DMS 273 (cell line): Measurements from ENCODE around the gene LUZP1.

Source experiments
- DNase-seq: peaks from one replicate; lab custom pipeline; 2025; ENCODE audit not compliant: unreplicated experiment; lab: John Stamatoyannopoulos, UW

LUZP1 gene

GRCh38 chr1:23156940-23157339 is 11.7 kb downstream of the LUZP1 start:
- DNase-seq, result peak; percentile 10

- DNase-seq, result no peak
Measured at GRCh38 chr1:23152966-23153684, 15.5 kb downstream of the LUZP1 start.

GRCh38 chr1:23150742-23151141 is 17.9 kb downstream of the LUZP1 start:
- no peak for DNase-seq

- no peak for DNase-seq
Measured at GRCh38 chr1:23150125-23150524, 18.5 kb downstream of the LUZP1 start.

DNA sequence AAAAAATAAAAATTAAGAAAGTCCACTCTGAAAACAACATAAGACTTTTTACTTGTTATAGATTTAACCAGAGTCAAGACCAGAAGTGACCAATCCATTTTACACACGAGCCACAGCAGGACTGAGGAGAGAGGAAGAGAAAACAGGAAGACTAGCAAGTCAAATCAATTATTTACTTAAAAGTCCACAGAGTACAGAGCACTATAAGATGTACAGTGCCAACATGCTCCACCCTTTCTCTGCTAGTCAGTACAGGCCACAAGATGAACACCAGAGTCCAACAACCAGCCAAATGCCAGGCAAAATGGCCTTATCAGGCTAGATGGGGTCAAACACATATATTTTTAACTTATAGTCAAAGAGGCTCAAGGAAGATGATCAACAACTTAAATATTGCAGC is 19.5 kb downstream of the LUZP1 start:
- DNase-seq, result no peak

- DNase-seq, result no peak
Measured at GRCh38 chr1:23148084-23148483, 20.6 kb downstream of the LUZP1 start.

DNA sequence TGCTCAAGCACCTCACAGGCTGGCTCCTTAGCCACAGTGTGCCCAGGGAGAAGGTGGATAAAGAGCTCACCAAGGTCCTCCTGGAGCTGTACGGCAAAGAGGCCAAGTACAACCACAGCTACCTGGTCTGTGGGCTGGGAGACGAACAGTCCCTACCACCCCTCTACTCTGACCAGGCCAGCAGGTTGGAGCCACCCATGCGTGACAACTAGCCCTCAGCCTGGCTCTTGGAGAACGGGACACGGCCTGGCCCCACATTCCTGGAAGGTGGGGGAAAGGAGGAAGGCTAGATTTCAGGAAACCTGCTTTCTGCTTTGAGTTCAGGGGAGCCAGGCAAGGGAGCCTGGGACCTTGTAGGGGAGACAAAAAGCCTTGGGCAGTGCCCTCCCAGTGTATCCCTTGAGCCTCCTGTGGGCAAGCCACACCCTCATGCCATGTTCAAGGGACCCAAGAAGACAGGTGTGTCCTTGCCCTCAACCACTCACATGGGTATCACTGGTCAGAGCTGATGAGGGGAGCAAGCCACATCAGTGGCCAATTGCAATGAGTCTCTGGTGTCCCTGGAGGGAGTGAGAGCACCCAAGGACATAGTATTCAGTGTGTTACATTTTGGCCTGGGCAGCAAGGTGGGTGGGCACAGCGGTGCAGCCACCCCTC is 27.6 kb downstream of the LUZP1 start:
- no peak for DNase-seq

DNA sequence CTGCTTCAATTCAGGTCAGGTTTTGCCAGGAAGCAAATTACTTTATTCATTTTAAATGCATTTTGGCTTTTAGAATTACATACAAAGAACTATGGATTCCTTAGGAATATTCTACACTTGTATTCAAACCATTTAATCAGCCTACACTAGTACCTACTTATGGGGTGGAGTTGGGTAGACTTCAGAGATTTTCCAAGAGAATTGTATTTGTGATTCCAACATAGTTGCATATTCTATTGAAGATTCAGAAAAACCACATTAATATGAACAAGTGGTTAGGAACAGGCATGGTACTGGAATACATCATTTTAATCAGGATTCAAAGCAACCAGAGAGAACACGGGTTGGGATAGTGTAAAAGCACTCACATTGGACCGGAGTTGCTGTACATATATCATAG is 33.4 kb downstream of the LUZP1 start:
- no peak for DNase-seq

- no peak for DNase-seq
Measured at GRCh38 chr1:23134055-23134454, 34.6 kb downstream of the LUZP1 start.

DNA sequence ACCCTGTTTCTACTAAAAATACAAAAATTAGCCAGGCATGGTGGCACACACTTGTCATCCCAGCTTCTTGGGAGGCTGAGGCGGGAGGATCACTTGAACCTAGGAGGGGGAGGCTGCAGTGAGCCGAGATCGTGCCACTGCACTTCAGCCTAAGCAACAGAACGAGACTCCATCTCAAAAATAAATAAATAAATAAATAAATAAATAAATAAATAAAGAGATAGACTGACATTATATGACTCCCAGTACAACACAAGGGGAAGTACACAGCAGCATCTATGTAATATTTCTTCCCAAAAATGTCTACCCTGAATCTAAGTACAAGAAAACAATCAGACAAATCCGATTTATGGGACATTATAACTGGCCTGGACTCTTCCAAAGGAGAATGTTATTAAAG is 35.1 kb downstream of the LUZP1 start:
- DNase-seq, result no peak

DNA sequence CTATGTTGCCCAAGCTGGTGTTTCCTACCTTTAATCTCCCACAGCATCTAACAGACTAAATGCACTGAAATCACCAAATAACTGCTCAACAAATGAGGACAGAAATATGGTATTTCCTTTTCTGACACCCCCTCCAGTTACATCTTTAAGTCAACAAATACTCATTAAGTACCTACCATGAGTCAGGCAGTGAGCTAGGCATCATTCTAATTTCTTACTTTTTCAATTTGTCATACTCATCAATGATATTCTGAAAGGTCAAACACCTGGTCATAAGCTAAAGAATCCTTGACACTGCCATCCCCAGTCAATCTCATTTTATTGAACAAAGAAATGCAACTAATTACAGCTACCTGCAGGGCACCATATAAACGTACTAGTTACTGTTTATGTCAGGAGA is 36.6 kb downstream of the LUZP1 start:
- DNase-seq, result no peak

DNA sequence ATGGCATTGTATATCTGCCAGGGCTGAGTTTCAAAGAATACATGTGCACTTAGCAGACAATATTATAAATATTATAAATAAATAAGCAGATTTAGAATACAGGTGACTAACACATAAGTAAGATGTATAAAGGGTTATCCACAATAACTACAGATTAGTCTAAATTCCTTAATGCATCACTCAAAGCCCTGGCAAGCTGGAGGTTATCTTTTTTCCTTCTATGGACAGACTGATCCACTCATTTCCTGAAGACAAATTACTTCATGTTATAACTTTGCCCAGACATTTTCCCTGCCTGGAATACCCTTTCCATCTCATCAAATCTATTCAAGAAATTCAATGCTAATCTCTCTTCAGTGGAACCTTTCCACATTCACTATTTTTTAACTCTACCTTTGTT is 38.8 kb downstream of the LUZP1 start:
- DNase-seq, result no peak

DNA sequence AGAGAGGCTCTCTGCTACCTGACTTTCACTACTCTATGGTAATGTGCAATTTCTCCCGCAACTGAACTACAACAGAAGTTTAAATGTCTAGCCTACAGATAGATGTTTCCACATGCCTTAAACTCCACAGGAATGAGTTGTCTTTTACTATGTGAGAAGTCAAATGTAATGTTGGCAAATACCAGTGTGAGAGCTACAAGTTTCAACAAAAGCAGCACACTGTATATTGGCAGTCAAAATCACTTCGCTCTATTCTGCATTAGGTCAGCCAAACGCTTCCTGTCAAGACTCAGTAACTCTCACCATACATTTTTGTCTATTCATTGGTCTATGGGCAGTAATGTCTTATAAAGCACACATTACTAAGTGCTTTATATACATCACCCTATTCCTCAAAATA is 41.9 kb downstream of the LUZP1 start:
- no peak for DNase-seq

DNA sequence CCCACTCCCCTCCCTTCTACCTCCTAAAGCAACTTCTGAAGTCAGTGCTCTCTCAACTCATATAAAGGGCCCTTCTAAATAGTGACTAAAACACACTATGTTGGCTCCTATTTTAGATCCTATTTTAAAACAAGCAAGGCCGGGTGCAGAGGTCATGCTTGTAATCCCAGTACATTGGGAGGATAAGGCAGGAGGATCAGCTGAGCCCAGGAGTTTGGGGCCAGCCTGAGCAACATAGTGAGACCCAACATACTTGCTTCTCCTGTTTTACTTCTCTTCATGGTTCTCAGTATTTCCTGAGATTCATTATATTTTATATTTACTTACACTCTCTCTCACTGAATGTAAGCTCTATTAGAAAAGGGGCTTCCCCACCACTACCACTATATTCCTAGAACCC is 42.5 kb downstream of the LUZP1 start:
- no peak for DNase-seq

GRCh38 chr1:23125489-23125888 is 43.2 kb downstream of the LUZP1 start:
- DNase-seq, result no peak

GRCh38 chr1:23124259-23125026 is 44.2 kb downstream of the LUZP1 start:
- no peak for DNase-seq

DNA sequence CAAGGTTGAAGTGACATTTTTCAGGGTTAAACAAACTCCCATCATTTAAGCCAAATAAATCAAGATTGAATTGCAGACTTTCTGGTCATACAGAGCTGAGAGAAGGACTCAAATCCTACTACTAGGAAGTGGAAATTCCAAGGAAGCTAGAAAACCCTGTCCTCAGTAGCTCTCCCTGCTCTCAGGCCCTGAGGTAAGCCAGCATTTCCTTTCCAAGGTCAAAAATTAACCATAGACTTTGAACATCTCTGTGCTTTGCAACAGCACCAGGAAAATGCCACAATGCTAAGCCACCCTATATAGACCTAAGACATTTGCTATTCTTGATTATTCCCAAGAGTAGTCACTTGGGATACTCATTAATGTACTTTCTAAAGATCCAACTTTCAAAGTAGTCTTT is 45.1 kb downstream of the LUZP1 start:
- DNase-seq, result no peak

DNA sequence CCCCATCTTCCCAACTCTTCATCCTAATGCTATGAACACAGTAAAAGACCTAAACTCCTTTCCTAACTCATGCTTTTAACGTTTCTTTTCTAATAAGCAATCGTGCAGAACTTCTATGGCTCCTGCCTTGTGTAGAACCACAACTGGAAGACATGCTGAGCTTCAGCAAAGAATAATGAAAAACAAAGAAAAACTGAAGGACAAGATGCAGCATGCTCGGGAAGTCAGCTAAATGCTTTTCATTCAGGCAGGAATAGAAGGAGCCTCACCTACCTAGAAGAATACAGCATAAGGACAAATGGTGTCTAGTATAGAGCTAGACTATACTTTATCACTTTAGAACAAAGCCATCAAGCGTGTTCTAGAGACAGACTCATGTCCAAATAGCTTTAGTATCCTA is 45.9 kb downstream of the LUZP1 start:
- no peak for DNase-seq

- DNase-seq, result peak; percentile 64
Measured at GRCh38 chr1:23122023-23122748, 46.5 kb downstream of the LUZP1 start.

GRCh38 chr1:23120383-23120782 is 48.3 kb downstream of the LUZP1 start:
- DNase-seq, result no peak

- DNase-seq, result no peak
Measured at GRCh38 chr1:23118957-23119792, 49.5 kb downstream of the LUZP1 start.
